GM21423 (cell line): ENCODE measurements around the gene DGCR2.
"Not testable (repeated sequence)": the region's sequence is repeated elsewhere in the genome, so short reads cannot be mapped to it uniquely, and the experiment has no call there.

Experiments
- ATAC-seq: cut with Tn5 transposase; IDR thresholded peaks from one replicate; pipeline ENCODE4 v1.9.1; 2021; ENCODE audit warnings: mild to moderate bottlenecking, moderate library complexity; ENCODE audit not compliant: unreplicated experiment

The DGCR2 gene

GRCh38 chr22:19016081-19016766 lies 106.0 kb downstream of the DGCR2 start:
- ATAC-seq = no peak

- no peak for ATAC-seq
These were observed 107.3 kb downstream of the DGCR2 start for GRCh38 chr22:19014886-19015285.

GRCh38 chr22:19013881-19014598 lies 108.2 kb downstream of the DGCR2 start:
- not testable (repeated sequence) for ATAC-seq

GRCh38 chr22:19013411-19013810 lies 108.8 kb downstream of the DGCR2 start:
- not testable (repeated sequence) for ATAC-seq

- ATAC-seq = no peak
These were observed 109.8 kb downstream of the DGCR2 start for GRCh38 chr22:19012308-19012986.

GRCh38 chr22:19011611-19012010 lies 110.6 kb downstream of the DGCR2 start:
- ATAC-seq = not testable (repeated sequence)

- ATAC-seq = no peak
These were observed 111.1 kb downstream of the DGCR2 start for GRCh38 chr22:19011075-19011474.

GRCh38 chr22:19005905-19006304 lies 116.3 kb downstream of the DGCR2 start:
- ATAC-seq = no peak

GRCh38 chr22:19004471-19004870 lies 117.7 kb downstream of the DGCR2 start:
- no peak for ATAC-seq

- ATAC-seq = no peak
These were observed 118.7 kb downstream of the DGCR2 start for GRCh38 chr22:19003508-19003907.

GRCh38 chr22:19002684-19003038 lies 119.6 kb downstream of the DGCR2 start:
- no peak for ATAC-seq

GRCh38 chr22:19001204-19001603 lies 121.0 kb downstream of the DGCR2 start:
- no peak for ATAC-seq

- not testable (repeated sequence) for ATAC-seq
These were observed 122.1 kb downstream of the DGCR2 start for GRCh38 chr22:19000106-19000505.

GRCh38 chr22:18999416-18999815 lies 122.8 kb downstream of the DGCR2 start:
- ATAC-seq = no peak

GRCh38 chr22:18999008-18999407 lies 123.2 kb downstream of the DGCR2 start:
- no peak for ATAC-seq

- ATAC-seq = no peak
These were observed 124.3 kb downstream of the DGCR2 start for GRCh38 chr22:18997925-18998315.

GRCh38 chr22:18997306-18997924 lies 124.8 kb downstream of the DGCR2 start:
- no peak for ATAC-seq

GRCh38 chr22:18996376-18996900 lies 125.8 kb downstream of the DGCR2 start:
- ATAC-seq = no peak

- ATAC-seq = no peak
These were observed 126.9 kb downstream of the DGCR2 start for GRCh38 chr22:18995327-18995711.

GRCh38 chr22:18994701-18995326 lies 127.4 kb downstream of the DGCR2 start:
- ATAC-seq = no peak

- ATAC-seq = no peak
These were observed 128.2 kb downstream of the DGCR2 start for GRCh38 chr22:18994056-18994455.
